A673 (cell line): ENCODE data around the gene NRXN3.

Experiments used
- EZH2 ChIP-seq: fragments of 200-600 bp; sonication (generic); IDR thresholded peaks from 2 replicates; pipeline ENCODE4 v1.6.1; 2017; ENCODE audit warnings: borderline replicate concordance, low read depth, mild to moderate bottlenecking, mixed read lengths, antibody characterized with exemption, low read length; ENCODE audit not compliant: poor library complexity, severe bottlenecking
- TF ChIP-seq, protein P1 (sequence below): fragments of 300-800, 200-600 bp; sonication (generic); conservative IDR thresholded peaks from 2 replicates; pipeline ENCODE4 v1.5.1; 2017; ENCODE audit warnings: low read depth, mild to moderate bottlenecking, antibody characterized with exemption, low read length, moderate library complexity, mixed read lengths

DNA sequence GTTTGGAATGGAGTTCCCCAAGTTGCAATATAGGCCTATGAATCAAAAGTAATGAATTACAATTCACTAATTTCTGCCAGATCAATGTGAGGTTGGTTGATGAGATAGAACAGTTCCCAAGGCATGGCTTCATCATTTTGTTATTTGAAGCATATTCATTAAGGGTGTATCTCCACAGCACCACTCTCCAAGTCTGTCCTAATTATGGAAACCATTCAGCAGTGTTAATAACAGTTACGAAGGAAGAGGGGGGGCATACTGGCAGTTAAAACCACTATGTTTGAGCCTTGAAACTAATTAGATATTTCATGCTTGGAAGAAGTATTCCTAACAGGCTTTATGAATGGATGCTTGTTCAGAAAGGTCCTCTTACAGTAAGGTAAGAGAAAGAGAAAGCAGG is 1520.8 kb downstream of the NRXN3 start:
- no peak for TF ChIP-seq EZH2
- TF ChIP-seq, protein P1, sequence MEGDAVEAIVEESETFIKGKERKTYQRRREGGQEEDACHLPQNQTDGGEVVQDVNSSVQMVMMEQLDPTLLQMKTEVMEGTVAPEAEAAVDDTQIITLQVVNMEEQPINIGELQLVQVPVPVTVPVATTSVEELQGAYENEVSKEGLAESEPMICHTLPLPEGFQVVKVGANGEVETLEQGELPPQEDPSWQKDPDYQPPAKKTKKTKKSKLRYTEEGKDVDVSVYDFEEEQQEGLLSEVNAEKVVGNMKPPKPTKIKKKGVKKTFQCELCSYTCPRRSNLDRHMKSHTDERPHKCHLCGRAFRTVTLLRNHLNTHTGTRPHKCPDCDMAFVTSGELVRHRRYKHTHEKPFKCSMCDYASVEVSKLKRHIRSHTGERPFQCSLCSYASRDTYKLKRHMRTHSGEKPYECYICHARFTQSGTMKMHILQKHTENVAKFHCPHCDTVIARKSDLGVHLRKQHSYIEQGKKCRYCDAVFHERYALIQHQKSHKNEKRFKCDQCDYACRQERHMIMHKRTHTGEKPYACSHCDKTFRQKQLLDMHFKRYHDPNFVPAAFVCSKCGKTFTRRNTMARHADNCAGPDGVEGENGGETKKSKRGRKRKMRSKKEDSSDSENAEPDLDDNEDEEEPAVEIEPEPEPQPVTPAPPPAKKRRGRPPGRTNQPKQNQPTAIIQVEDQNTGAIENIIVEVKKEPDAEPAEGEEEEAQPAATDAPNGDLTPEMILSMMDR, result no peak
